Measurements from ENCODE around the gene SDK1. TPM values are rescaled to one million over a fixed set of nuclear protein-coding genes. Genes with fewer than 3 reads are reported as not detected.

SDK1 gene
- total RNA-seq, 2 experiments from 2014 or later = 0.25 to 0.78 TPM

- no peaks in the 10 kb centered on the region for H3K36me3 Mint-ChIP-seq (ENCODE audit: low read depth)
- intact Hi-C loops (cut with micrococcal nuclease) = no loop called here
- no peak overlapping the region for H3K27ac Mint-ChIP-seq
- ChIA-PET POLR2A (no interaction called here), CTCF (interaction anchor here (0.8 to 1.3 kb wide), 2 partner anchors 9 to 324 kb away, joined by 3 to 6 read pairs; no protein-coding TSS in a partner anchor)
- no peak for ATAC-seq
- H3K4me3 Mint-ChIP-seq = no peak overlapping the region
- H3K9me3 Mint-ChIP-seq = no peaks in the 10 kb centered on the region
- no peaks in the 10 kb centered on the region for H3K4me1 Mint-ChIP-seq (ENCODE audit: low read depth)
- TF ChIP-seq CTCF (IDR thresholded peaks at IDR 0.05) = no peak
- DNase-seq = no peak
- H3K27me3 Mint-ChIP-seq = peaks cover 5% of the 10 kb centered on the region
Measured at GRCh38 chr7:3349126-3349525, 48.1 kb downstream of the SDK1 start.

- no peak overlapping the region for H3K27ac Mint-ChIP-seq
- DNase-seq (no peak), ATAC-seq (no peak)
- intact Hi-C loops (cut with micrococcal nuclease) = no loop called here
- peaks cover 4% of the 10 kb centered on the region for H3K27me3 Mint-ChIP-seq
- no peak overlapping the region for H3K4me3 Mint-ChIP-seq
- TF ChIP-seq CTCF (IDR thresholded peaks at IDR 0.05) = no peak
- no peaks in the 10 kb centered on the region for H3K9me3 Mint-ChIP-seq
- CTCF ChIA-PET = no interaction called here
- no peaks in the 10 kb centered on the region for H3K36me3 Mint-ChIP-seq (ENCODE audit: low read depth)
- POLR2A ChIA-PET = no interaction called here
- H3K4me1 Mint-ChIP-seq (ENCODE audit: low read depth) = no peaks in the 10 kb centered on the region
Measured at GRCh38 chr7:3356173-3356572, 55.1 kb downstream of the SDK1 start.

- no peaks in the 10 kb centered on the region for H3K27me3 Mint-ChIP-seq
- no peak overlapping the region for H3K27ac Mint-ChIP-seq
- POLR2A ChIA-PET = no interaction called here
- DNase-seq (no peak), ATAC-seq (no peak)
- H3K9me3 Mint-ChIP-seq = no peaks in the 10 kb centered on the region
- intact Hi-C loops (cut with micrococcal nuclease) = no loop called here
- TF ChIP-seq CTCF (IDR thresholded peaks at IDR 0.05) = no peak
- H3K4me3 Mint-ChIP-seq = no peak overlapping the region
- H3K36me3 Mint-ChIP-seq (ENCODE audit: low read depth) = no peaks in the 10 kb centered on the region
- CTCF ChIA-PET = no interaction called here
- H3K4me1 Mint-ChIP-seq (ENCODE audit: low read depth) = no peaks in the 10 kb centered on the region
Measured at GRCh38 chr7:3358991-3359390, 57.9 kb downstream of the SDK1 start.

- POLR2A ChIA-PET = no interaction called here
- H3K9me3 Mint-ChIP-seq = no peaks in the 10 kb centered on the region
- DNase-seq (no peak), ATAC-seq (no peak)
- intact Hi-C loops (cut with micrococcal nuclease) = no loop called here
- no peak overlapping the region for H3K4me3 Mint-ChIP-seq
- no peak for TF ChIP-seq CTCF (IDR thresholded peaks at IDR 0.05)
- no peaks in the 10 kb centered on the region for H3K36me3 Mint-ChIP-seq (ENCODE audit: low read depth)
- CTCF ChIA-PET = no interaction called here
- H3K27me3 Mint-ChIP-seq = peaks cover 10% of the 10 kb centered on the region
- peaks cover 8% of the 10 kb centered on the region for H3K4me1 Mint-ChIP-seq (ENCODE audit: low read depth)
- no peak overlapping the region for H3K27ac Mint-ChIP-seq
Measured at GRCh38 chr7:3367261-3367660, 66.2 kb downstream of the SDK1 start.

- DNase-seq = no peak
- Mint-ChIP-seq H3K9me3 (no peaks in the 10 kb centered on the region), H3K4me3 (no peak overlapping the region), H3K27me3 (peaks cover 10% of the 10 kb centered on the region), H3K36me3 (ENCODE audit: low read depth) (no peaks in the 10 kb centered on the region), H3K4me1 (ENCODE audit: low read depth) (peaks cover 5% of the 10 kb centered on the region), H3K27ac (no peak overlapping the region)
- no peak for TF ChIP-seq CTCF (IDR thresholded peaks at IDR 0.05)
- ChIA-PET CTCF (no interaction called here), POLR2A (no interaction called here)
- no peak for ATAC-seq
- intact Hi-C loops (cut with micrococcal nuclease) = no loop called here
Measured at GRCh38 chr7:3370068-3370830, 69.2 kb downstream of the SDK1 start.

Data from activated CD8-positive, alpha-beta T cell treated with anti-CD3 and anti-CD28 coated beads for 36 hours (primary cell).